ENCODE results near the gene STARD8.

DNA sequence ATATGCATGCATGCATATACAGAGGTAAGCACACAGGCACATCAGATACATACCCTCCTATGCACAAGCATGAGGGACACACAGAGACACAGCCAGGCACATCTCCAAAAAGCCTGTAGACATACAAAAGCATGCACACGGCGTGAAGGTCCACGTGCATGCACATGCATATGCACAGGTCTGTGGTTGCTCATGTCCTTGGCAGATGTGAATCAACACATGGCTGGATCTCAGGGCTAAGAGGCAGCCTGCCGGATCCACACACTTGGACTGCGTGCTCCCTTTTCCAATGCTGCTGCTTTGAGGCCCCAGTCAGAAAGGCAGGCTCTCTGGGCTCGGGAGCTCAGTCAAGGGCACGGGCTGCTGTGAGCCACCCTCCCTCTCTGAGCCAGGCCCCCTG is 3.6 kb downstream of the STARD8 start:
- TF ChIP-seq, protein P1, sequence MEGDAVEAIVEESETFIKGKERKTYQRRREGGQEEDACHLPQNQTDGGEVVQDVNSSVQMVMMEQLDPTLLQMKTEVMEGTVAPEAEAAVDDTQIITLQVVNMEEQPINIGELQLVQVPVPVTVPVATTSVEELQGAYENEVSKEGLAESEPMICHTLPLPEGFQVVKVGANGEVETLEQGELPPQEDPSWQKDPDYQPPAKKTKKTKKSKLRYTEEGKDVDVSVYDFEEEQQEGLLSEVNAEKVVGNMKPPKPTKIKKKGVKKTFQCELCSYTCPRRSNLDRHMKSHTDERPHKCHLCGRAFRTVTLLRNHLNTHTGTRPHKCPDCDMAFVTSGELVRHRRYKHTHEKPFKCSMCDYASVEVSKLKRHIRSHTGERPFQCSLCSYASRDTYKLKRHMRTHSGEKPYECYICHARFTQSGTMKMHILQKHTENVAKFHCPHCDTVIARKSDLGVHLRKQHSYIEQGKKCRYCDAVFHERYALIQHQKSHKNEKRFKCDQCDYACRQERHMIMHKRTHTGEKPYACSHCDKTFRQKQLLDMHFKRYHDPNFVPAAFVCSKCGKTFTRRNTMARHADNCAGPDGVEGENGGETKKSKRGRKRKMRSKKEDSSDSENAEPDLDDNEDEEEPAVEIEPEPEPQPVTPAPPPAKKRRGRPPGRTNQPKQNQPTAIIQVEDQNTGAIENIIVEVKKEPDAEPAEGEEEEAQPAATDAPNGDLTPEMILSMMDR (conservative IDR thresholded peaks at IDR 0.05; ENCODE audit: low read depth, low read length): no peak
- TF ChIP-seq EZH2 (IDR thresholded peaks at IDR 0.05; ENCODE audit: borderline replicate concordance, low read depth, low read length, poor library complexity, severe bottlenecking): no peak
